ENCODE results near the gene PIP4K2C.
"Not testable (repeated sequence)": the region's sequence is repeated elsewhere in the genome, so short reads cannot be mapped to it uniquely, and the experiment has no call there.

The PIP4K2C gene

GRCh38 chr12:57552306-57552651, 38.7 kb upstream of the PIP4K2C start:
- TF ChIP-seq, protein P1, sequence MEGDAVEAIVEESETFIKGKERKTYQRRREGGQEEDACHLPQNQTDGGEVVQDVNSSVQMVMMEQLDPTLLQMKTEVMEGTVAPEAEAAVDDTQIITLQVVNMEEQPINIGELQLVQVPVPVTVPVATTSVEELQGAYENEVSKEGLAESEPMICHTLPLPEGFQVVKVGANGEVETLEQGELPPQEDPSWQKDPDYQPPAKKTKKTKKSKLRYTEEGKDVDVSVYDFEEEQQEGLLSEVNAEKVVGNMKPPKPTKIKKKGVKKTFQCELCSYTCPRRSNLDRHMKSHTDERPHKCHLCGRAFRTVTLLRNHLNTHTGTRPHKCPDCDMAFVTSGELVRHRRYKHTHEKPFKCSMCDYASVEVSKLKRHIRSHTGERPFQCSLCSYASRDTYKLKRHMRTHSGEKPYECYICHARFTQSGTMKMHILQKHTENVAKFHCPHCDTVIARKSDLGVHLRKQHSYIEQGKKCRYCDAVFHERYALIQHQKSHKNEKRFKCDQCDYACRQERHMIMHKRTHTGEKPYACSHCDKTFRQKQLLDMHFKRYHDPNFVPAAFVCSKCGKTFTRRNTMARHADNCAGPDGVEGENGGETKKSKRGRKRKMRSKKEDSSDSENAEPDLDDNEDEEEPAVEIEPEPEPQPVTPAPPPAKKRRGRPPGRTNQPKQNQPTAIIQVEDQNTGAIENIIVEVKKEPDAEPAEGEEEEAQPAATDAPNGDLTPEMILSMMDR (conservative IDR thresholded peaks at IDR 0.05; ENCODE audit: low read depth, low read length): no peak
- no peak for DNase-seq (ENCODE audit: low read depth)

GRCh38 chr12:57552835-57553313, 38.1 kb upstream of the PIP4K2C start:
- no peak overlapping the region for H3K4me3 ChIP-seq (ENCODE audit: low read length)
- TF ChIP-seq, protein P1 (conservative IDR thresholded peaks at IDR 0.05; ENCODE audit: low read depth, low read length): no peak
- DNase-seq (ENCODE audit: low read depth): no peak

More at GRCh38 chr12:57552306-57552651, 38.7 kb upstream of the PIP4K2C start:
- no peak overlapping the region for H3K4me3 ChIP-seq (ENCODE audit: low read length)

DNA sequence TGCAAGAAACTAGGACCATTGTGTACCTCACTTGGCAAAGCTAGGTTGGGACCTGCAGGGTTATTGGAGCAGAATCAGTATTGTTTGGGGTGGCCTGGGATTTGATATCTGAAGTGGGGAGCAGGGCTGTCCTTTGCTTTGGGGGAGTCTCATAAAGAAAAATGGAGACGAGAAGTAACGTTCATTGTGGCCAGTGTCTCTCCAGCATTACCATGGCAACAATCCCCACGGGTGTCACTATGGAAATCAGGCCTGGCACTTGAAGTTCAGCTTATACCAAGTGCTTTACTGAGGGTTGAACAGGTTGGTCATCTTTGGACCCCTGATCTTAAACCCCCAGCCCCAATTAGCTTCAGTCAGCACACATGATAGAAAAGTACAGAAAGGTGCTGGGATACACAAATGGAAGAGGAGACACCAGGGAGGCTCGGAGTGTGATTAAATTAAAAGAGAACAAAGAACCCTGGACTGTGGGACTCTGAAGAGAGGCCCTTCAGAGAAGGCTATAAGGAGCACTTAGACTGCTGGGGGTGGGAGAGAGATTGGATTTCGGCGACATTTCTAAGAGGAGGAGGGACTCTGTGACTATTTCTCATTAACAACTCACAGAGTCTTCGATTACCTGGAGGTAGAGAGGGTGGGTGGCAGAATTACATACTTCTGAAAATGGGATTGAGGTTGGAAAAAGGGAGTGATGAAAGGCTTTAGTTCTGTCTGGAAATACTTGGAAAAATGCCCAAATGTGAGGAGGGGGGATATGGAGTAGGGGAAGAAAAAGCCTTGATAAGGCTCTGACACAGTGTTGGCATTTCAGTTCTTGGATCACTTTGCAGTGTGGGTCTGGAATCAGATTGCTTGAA, 37.4 kb upstream of the PIP4K2C start:
- H3K4me3 ChIP-seq (ENCODE audit: low read length): no peak overlapping the region
- DNase-seq (ENCODE audit: low read depth): no peak
- TF ChIP-seq, protein P1 (conservative IDR thresholded peaks at IDR 0.05; ENCODE audit: low read depth, low read length): no peak

DNA sequence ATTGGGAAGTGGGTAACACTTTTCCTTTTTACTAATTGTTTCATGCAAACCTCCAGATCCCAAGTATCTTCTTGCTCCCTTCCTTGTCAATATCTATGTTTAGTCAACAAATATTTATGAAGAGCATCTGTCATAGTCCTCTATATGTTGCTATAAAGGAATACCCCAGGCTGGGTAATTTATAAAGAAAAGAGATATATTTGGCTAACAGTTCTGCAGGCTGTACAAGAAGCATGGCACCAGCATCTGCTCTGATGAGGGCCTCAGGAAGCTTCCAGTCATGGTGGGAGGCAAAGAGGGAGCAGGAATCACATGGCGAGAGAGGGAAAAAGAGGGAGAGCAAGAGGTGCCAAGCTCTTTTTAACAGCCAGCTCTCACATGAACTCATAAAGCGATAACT, 36.5 kb upstream of the PIP4K2C start:
- TF ChIP-seq, protein P1 (conservative IDR thresholded peaks at IDR 0.05; ENCODE audit: low read depth, low read length): no peak
- no peak for DNase-seq (ENCODE audit: low read depth)
- H3K4me3 ChIP-seq (ENCODE audit: low read length): no peak overlapping the region

DNA sequence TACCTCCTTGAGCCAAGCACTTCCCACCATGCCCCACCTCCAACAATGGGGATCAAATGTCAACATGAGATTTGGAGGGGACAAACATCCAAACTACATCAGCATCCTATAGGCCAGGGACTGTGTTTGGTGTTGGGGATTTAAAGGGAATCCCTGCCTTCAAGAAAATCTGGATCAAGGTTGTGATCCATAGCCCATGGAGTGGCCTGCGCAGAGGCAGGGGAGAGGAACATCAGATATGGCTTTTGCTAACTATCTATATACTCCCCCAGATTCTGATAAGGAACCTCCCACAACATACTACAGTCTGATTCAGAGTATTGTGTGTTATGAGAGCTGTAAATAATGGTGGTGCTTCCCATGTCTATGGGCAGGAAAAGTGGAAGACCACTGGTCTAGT, 36.1 kb upstream of the PIP4K2C start:
- H3K4me3 ChIP-seq (ENCODE audit: low read length): no peak overlapping the region
- TF ChIP-seq, protein P1 (conservative IDR thresholded peaks at IDR 0.05; ENCODE audit: low read depth, low read length): no peak
- no peak for DNase-seq (ENCODE audit: low read depth)

DNA sequence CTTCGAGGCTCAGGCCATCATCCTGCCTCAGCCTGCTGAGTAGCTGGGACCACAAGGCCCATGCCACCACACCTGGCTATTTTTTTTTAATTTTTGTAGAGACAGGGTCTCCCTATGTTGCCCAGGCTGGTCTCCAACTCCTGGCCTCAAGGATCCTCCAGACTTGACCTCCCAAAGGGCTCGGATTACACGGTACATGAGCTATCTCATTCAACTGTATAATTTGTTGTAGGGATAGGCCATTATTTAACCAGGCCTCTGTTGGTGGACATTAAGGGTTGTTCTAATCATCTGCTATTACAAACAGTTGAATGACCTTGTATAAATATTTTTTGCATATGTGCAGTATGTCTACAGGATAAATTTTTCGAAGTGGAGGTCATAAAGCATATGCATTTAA, 32.1 kb upstream of the PIP4K2C start:
- no peak overlapping the region for H3K4me3 ChIP-seq (ENCODE audit: low read length)
- TF ChIP-seq, protein P1 (conservative IDR thresholded peaks at IDR 0.05; ENCODE audit: low read depth, low read length): no peak
- DNase-seq (ENCODE audit: low read depth): no peak

DNA sequence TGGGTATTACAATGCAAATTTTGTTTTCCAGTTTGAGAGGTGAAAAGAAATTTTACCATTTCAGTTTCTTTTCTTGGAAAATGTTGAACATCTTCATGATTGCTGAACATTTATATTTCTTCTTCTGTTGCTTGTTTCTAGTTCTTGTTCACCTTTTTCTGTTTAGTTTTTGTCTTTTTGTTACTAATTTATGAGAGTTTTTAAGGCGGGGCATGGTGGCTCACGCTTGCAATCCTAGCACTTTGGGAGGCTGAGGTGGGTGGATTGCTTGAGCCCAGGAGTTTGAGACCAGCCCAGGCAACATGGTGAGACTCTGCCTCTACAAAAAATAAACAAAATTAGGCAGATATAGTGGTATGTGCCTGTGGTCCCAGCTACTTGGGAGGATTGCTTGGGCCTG, 30.5 kb upstream of the PIP4K2C start:
- H3K4me3 ChIP-seq (ENCODE audit: low read length): no peak overlapping the region
- no peak for DNase-seq (ENCODE audit: low read depth)
- TF ChIP-seq, protein P1 (conservative IDR thresholded peaks at IDR 0.05; ENCODE audit: low read depth, low read length): no peak

- not testable (repeated sequence) for DNase-seq (ENCODE audit: low read depth)
These were observed 29.9 kb upstream of the PIP4K2C start for GRCh38 chr12:57561117-57561516.

More at GRCh38 chr12:57561117-57561516, 29.9 kb upstream of the PIP4K2C start:
- H3K4me3 ChIP-seq (ENCODE audit: low read length): not testable (repeated sequence)
